Measurements from ENCODE around the gene GAA.

The GAA gene

DNA sequence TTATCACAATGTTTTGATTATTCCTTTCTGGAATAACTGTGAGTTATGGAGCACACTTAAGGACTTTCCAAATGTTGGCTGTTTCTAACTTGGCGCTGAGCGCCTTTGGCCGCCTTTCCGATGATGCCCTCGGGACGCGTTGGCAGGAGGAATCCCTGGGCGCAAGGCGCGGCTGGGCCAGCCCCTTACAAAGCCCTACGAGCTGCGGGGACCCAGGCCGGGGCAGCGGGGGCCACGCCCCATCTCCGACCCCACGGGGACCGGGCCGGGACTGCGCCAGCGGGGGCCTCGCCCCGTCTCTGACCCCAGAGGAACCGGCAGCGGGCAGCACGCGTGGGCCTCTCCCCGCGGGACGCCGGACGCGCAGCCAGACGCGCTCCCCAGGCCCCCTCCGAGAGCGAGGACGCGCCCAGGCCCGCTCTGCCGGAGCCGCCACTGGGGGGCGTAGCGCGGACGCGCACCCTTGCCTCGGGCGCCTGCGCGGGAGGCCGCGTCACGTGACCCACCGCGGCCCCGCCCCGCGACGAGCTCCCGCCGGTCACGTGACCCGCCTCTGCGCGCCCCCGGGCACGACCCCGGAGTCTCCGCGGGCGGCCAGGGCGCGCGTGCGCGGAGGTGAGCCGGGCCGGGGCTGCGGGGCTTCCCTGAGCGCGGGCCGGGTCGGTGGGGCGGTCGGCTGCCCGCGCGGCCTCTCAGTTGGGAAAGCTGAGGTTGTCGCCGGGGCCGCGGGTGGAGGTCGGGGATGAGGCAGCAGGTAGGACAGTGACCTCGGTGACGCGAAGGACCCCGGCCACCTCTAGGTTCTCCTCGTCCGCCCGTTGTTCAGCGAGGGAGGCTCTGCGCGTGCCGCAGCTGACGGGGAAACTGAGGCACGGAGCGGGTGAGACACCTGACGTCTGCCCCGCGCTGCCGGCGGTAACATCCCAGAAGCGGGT is at the start of gene GAA:
TSS of gene GAA (plus strand) at position 571 of the 935 bp plus-strand sequence. CDS start 3,006 bp downstream, outside the sequence.
- DNase-seq (ENCODE audit: low spot score), result peak; percentile 90

DNA sequence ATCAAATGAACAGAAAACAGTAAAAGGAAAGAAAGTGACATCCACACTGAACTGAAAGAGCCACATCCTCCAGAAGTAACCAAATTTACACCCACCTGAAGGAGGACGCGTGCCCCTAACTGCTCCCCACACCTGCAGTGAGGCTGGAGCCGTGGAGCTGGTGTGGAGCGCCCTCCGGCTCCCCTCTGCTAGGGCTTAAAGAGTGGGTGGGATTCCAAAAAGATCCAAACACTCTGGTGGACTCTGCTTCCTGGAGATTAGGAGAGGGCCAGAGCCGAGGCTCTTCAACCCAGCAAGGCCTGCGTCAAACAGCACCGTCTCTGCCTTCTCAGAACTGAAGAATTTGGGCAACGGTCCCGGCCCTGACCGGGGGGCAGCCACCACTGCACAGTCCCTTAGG is 49.7 kb upstream of the GAA start:
- DNase-seq (ENCODE audit: low spot score), result no peak

DNA sequence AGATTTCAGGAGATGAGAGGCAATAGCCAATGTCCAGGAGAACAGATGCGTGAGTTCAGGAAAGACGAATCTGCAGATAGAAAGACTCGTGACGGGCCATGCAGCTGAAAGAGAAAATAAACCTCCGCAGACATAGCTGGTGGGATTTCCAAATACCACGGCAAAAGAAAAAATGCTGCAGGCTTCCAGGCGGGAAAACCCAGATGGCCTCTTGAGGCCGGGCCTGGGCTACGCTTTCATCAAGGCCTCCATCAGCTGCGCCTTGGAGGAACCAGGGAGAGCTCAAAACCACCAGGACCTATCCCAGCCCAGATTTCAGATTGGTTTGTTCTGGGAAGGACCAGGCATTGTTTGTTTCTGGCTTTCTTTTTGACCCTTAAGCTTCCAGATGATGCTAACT is 48.3 kb upstream of the GAA start:
- no peak for DNase-seq (ENCODE audit: low spot score)

DNA sequence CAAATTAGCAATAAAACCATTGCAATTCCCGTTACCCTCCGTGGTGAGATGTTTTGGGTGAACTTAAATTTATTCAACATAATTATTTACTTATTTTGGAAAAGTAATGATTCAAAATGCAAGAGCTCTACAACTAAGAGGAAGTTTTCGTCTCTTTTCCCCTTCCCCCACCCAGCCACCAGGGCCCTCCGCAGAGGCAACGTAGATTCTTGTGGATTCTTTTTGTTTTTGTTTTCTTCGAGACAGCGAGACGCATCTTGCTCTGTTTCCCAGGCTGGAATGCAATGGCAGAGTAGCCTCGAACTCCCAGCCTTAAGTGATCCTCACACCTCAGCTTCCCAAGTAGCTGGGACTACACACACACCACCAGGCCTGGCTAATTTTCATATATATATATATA is 45.8 kb upstream of the GAA start:
- DNase-seq (ENCODE audit: low spot score), result no peak

DNA sequence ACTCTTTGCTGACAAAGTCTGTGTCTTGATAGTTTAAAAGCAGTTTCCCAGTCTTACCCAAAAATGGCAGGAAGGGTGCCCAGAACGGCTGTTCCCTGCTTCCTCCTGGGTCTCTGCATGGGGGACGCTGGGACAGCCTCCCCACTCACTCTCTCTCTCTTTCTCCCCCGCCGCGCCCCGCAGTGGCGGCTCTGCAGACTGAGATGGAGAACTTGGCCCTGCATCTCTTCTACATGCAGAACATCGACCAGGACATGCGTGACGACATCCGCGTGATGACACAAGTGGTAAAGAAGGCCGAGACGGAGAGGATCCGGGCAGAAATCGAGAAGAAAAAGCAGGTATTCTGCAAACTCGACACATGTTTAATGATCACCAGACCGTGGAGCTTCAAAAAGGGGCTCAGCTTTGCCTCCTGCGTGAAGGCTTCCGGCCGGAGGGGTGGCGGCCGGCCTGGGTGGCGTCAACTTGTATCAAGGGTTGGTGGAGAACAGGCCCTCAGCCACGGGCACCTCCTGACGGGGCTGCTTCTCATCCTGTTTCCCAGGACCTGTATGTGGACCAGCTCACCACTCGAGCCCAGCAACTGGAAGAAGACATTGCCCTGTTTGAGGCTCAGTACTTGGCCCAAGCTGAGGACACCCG is 42.9 kb upstream of the GAA start:
- DNase-seq (ENCODE audit: low spot score), result no peak

DNA sequence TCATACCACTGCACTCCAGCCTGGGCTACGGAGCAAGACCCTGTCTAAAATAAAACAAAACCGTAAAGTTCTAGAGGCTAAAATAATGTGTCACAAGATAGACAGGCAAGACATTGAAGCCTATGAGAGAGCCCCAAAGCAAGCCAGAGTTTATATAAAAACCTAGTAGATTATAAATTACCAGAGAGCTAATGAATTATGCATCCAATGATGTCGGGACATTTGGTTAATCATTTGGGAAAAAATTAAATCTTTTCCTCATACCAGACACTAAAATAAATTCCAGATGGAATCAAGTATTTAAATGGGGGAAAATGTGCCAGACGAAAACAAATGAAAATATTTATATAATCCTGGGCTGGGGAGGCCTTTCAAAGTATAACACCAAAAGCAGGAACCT is 40.7 kb upstream of the GAA start:
- DNase-seq (ENCODE audit: low spot score), result no peak

DNA sequence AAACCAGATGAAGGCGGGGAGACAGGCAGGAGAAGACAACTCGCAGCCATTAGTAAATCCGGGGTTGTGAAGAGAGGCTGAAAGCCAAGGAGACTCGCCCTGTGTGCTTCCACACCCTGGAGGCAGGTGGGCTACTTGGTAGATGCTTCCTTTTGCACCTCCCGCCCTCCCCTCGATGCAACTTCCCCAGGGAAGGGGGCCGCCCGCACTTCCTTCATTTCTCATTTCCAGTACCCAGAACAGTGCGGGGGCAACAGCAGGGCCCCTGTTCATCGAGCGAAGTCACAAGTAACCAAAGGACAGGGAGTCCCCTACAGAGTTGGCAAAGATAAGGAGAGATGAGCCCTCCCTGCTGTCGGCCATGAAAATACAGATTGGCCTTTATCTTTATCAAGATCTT is 40.0 kb upstream of the GAA start:
- no peak for DNase-seq (ENCODE audit: low spot score)

DNA sequence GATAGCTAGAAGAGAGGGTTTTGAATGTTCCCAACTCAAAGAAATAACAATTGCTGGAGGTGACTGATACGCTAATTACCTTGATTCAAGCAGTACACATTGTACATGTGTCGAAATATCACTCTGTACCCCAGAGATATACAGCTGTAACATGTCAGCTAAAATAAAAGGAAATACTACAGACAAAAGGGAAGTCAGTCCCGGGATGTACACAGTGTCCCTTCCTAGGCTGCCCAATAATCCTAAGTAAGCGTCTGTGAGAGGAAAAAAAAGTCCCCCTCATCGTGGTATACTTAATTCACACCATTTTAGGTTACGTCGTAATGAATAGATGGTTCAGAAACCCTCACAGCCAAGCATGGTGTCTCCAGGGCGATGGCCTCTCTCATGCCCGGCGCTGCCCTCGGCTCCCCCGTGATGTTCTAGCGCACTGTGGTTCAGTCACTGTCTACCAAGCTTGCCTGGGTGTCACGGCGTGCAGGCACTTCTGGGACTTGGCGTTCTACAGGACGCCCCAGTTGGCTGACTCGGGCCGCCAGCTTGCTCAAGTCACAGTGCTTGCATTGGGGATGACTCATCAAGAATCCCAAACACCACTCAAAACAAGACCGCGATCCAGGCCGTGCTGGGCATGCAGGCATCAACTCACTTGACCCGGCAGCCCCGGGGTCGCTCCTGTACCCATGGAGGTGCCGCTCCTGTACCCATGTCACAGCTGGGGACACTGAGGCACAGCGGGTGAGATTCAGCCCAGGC is 37.4 kb upstream of the GAA start:
- no peak for DNase-seq (ENCODE audit: low spot score)

DNA sequence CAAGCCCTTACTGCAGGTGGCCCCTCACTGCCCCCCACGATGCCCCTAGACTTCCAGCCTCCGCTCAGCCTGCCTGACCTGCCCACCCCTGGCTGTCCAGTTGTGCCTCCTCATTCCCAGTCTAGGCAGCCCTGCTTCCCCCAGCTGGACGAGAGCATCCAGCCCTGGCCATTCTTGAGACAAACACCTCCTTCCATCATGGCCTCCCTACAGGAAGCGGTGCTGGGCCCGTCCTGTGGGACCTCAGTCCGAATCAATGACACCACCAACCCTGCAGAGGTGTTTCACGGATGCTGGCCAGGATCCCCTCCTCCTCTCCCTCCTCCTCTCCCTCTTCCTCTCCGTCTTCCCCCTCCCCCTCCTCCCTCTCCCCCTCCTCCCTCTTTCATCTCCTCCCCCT is 36.7 kb upstream of the GAA start:
- no peak for DNase-seq (ENCODE audit: low spot score)

DNA sequence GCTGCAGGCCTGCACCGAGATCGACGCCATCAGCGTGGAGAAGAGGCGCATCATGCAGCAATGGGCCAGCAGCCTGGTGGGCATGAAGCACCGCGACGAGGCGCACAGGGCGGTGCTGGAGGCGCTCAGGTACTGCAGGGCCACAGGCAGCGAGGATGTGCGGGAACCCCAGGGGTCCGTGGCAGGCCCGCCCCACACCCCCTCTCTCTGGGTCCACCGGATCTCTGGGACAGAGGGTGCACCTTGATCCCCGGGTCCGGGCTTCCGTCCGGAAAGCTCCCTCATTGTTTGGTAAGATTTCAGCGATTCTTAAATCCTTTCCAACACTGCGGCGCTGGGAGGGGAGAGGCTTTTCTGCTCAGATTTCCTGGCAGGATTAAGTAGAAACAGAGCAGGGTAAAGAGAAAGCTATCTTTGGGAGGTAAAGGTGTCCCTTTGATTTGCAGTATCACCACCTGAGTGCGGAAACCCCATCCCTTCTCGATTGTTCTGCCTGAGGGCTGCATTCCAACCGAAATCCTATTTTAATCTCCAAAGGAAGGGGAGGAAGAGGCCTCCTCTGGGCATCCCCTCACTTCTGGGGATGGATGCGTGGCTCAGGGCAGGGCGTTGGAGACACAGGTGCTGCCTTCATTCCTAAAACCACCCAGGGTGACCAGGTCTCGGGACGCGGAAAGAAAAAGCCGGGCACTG is 35.8 kb upstream of the GAA start:
- no peak for DNase-seq (ENCODE audit: low spot score)

DNA sequence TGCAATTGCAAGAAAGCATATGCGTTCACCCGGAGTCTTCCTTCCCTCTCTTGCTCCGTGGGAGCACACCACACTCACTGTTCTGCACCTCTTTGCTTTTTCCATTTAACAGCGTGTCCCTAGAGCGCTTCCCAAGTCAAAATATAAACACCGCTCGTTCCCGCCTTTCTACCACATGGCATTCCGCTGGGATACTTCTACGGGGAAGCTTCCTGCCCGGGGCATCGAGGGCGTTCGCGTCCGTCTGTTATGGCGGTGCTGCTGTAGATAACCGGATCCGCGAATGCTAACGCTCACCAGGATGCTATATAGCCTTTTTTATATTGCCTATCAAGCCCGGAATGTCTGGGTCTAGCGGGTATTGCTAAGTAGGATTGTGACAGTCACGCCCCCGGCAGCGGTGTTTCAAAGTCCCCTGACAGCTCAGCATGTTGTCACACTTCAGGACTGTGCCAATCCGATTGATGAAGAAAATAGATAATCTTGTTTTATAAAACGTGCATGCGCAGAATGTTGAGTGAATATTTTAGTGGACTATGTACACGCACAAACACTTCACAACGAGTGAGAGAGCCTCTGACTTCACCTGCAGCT is 33.9 kb upstream of the GAA start:
- no peak for DNase-seq (ENCODE audit: low spot score)

DNA sequence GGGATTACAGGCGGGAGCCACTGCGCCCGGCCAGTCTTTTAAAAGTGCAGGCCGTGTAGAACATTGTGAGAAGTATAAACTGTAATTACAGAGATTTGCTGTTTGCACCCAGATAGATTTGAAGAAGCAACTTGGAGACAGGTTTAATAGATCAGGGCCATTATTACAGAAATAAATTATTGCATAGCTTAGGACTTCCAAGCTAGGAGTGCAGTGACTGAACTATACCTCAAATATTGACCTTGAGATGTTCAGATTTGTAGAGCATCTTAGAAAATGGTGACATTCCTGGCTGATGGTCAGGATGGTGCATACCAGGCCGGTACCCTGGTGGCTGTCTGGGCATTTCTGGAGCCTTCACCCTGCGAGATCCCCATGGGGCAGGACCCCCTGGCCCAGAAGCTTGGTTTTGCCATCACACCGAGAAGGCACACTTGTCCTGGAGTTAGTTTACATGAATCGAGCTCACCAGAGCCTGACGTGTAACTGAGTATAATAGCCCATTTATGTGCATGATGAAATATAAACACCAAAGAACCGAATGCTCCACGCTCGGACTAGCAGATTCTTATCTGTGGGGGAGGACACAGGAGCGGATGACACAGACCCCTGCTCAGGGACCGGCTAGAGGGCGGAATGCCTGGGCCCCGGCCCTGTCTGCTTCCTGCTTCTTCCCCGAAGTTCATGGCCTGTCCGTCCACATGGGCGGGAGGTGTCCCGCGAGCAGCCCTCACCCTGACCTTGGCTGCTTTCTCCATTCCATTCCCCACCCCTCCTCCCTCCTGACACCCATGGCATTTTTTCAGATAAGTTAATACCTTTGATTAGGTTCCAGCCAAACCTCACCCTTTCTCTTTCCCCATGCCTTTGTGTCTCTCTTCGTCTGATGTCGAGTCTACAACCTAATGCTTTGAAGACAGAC is 32.8 kb upstream of the GAA start:
- DNase-seq (ENCODE audit: low spot score), result no peak

DNA sequence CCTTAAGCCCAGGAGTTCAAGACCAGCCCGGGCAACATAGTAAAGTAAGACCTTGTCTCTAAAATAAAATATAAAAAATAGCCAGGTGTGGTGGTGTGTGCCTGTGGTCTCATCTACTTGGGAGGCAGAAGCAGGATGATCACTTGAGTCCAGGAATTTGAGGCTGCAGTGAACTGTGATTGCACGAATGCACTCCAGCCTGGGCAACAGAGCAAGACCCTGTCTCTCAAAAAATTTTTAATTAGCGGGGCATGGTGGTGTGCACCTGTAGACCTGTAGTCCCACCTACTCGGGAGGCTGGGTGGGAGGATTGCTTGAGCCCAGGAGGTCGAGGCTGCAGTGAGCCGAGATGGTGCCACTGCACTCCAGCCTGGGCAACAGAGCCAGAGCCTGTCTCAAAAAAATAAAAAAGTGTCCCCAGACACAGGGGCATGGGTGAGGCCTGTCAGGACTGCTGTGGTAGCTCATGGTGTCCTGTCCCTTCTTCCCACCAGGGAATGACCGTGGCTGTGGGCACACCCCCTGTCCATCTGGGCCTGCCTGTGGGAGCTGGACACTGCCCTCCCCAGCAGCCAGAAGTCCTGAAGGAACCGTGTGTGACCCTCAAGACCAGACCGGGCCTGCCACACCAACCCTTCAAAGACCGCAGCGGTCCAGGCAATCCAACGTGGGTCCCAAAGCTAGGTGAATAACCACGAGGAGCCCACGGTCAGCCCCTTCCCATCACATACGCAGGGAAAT is 30.8 kb upstream of the GAA start:
- DNase-seq (ENCODE audit: low spot score), result no peak

DNA sequence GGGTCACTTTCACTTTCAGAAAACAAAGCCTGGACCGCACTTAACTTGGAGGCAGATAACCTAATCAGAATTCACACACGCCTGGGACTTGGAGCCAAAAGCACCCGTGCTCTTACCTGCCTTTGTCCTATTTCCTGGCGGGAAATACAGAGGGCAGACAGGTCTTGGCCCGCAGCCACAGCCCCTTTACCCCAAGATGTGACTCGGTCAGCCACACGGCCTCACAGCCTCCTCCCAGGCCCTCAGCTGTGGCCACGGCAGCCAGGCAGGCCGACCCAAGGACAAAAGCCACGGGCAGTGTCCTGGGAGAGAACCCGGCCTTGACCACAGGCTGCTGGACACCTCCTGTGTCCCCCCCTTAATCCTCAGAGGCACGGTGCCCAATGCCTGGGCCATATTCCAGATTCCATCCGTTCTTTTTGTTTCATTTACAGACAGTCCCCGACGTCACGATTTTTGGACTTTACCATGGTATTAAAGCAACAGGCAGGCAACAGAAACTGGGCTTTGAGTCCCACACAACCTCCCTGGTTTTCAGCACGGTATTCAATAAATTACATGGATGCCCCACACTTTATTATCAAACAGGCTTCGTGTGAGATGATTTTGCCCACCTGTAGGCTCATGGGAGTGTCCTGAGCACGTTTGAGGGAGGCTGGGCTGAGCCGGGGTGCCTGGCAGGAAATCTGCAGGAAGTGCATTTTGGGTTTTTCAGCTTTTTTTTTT is 30.1 kb upstream of the GAA start:
- no peak for DNase-seq (ENCODE audit: low spot score)

DNA sequence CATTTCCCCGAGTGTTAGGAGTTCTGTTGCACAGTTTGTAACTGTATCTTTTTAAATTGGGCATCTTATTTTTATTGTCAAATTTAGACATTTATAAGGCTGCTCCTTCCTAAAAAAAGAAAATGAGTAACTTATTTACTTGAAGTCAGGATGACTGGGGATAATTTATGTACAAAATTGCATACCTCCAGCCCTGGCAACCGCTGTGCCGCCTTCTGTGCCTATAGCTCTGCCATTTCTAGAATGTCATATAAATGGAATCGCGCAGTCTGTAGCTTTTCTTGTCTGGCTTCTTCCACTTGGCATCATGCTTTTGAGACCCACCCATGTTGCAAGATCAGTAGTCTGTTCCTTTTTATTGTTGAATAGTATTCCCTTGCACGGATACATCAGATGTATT is 29.0 kb upstream of the GAA start:
- no peak for DNase-seq (ENCODE audit: low spot score)

DNA sequence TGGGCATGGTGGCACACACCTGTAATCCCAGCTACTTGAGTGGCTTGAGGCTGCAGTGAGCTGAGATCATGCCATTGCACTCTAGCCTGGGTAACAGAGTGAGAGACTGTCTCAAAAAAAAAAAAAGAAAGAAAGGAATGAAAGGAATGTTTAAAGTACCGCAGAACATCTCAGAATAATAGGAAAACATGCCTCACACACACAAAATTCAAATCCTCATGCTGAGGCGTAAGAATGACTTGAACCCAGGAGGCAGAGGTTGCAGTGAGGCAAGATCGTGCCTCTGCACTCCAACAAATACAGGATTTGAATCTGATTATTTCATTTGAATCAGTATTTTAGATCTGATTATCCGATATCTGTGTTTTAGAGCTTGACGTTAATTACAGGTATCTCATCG is 21.3 kb upstream of the GAA start:
- DNase-seq (ENCODE audit: low spot score), result no peak

DNA sequence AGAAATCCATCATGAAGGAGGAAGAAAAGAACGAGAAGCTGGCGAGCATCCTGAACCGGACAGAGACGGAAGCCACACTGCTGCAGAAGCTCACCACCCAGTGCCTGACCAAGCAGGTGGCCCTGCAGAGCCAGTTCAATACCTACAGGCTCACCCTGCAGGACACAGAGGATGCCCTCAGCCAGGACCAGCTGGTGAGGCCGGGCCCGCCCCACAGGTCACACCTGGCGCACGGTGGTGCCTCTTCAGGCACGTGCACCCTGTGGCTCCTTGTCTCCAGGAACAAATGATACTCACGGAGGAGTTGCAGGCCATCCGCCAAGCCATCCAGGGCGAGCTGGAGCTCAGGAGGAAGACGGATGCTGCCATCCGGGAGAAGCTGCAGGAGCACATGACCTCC is 19.8 kb upstream of the GAA start:
- DNase-seq (ENCODE audit: low spot score), result no peak

DNA sequence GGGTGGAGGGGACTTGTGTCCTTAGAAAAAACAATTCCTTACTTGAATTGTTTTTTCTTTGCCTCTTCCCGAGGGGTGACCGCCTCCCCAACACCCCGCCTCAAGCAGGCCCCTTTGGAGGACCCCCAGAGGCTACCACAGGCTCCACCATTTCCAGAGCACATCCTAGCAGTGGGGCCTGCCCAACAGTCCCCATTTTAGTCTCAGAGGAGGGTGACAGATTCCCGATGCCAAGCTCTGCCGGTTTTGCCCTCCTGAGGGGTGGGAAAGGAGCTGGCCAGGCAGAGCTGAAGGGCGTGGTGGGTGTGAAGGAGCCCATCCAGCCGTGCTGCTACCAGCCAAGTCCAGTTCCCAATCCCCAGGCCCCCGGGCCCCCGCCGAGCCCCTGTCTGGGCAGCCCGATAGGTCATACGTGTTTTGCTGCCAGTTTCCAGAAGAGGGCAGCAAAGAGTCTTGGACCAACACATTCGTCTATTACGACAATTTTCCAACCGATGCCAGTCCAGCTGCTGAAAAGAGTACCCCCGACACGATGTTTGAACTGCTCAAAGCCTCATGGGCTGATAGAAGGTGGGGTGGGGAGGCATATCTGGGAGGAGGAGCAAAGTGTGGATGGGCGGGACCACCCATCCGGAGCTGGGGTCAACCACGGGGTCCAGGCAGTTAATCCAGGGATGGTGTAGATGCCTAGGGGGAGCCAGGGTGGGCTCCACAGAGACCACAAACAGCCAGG is 18.8 kb upstream of the GAA start:
- peak; percentile 80 for DNase-seq (ENCODE audit: low spot score)
